NB4 (cell line): ENCODE measurements around the gene ATP11A.

Experiments
- DNase-seq: peaks from one replicate; pipeline ENCODE4 v3.0.0; 2010; ENCODE audit warnings: low read depth
- H3K4me3 ChIP-seq: one replicate; pipeline ENCODE4 v1.5.1; 2011; ENCODE audit warnings: mild to moderate bottlenecking, low read depth, low read length, moderate library complexity
- CTCF ChIP-seq: IDR thresholded peaks from one replicate; pipeline ENCODE4 v1.5.1; 2012; ENCODE audit warnings: low read depth, low read length
- MAX ChIP-seq: IDR thresholded peaks from 2 replicates; pipeline ENCODE4 v1.6.1; 2011; ENCODE audit warnings: low read depth, low read length
- MYC ChIP-seq: IDR thresholded peaks from 2 replicates; pipeline ENCODE4 v1.6.1; 2011; ENCODE audit warnings: low read depth, low read length
- POLR2A ChIP-seq: IDR thresholded peaks from 2 replicates; pipeline ENCODE4 v1.6.1; 2011; ENCODE audit warnings: mild to moderate bottlenecking; ENCODE audit not compliant: insufficient read length; ENCODE audit errors: extremely low read depth

Gene ATP11A

GRCh38 chr13:112774448-112774792 lies 84.6 kb downstream of the ATP11A start:
- no peak overlapping the region for H3K4me3 ChIP-seq
- no peak for TF ChIP-seq POLR2A
- TF ChIP-seq MYC, result no peak
- TF ChIP-seq CTCF, result no peak
- TF ChIP-seq MAX, result no peak
- DNase-seq, result no peak

GRCh38 chr13:112774829-112775565 lies 85.2 kb downstream of the ATP11A start:
- no peak for DNase-seq
- TF ChIP-seq CTCF, result no peak
- no peak for TF ChIP-seq MYC
- TF ChIP-seq MAX, result no peak
- no peak for TF ChIP-seq POLR2A
- no peak overlapping the region for H3K4me3 ChIP-seq

- H3K4me3 ChIP-seq, result no peak overlapping the region
- TF ChIP-seq MYC (no peak), CTCF (no peak), POLR2A (no peak), MAX (no peak)
- no peak for DNase-seq
Observed at GRCh38 chr13:112775791-112776279, 86.0 kb downstream of the ATP11A start.

GRCh38 chr13:112776354-112776753 lies 86.5 kb downstream of the ATP11A start:
- TF ChIP-seq MYC (no peak), MAX (no peak), POLR2A (no peak), CTCF (no peak)
- no peak for DNase-seq
- no peak overlapping the region for H3K4me3 ChIP-seq

GRCh38 chr13:112776971-112777370 lies 87.1 kb downstream of the ATP11A start:
- no peak overlapping the region for H3K4me3 ChIP-seq
- no peak for DNase-seq
- TF ChIP-seq MAX, result no peak
- no peak for TF ChIP-seq MYC
- no peak for TF ChIP-seq POLR2A
- no peak for TF ChIP-seq CTCF
